GM04503 (cell line): ENCODE measurements around the gene MYL5.

Experiments used
- DNase-seq: peaks from one replicate; pipeline ENCODE4 v3.0.0-alpha.2; 2012; ENCODE audit warnings: low read depth

MYL5 gene

DNA sequence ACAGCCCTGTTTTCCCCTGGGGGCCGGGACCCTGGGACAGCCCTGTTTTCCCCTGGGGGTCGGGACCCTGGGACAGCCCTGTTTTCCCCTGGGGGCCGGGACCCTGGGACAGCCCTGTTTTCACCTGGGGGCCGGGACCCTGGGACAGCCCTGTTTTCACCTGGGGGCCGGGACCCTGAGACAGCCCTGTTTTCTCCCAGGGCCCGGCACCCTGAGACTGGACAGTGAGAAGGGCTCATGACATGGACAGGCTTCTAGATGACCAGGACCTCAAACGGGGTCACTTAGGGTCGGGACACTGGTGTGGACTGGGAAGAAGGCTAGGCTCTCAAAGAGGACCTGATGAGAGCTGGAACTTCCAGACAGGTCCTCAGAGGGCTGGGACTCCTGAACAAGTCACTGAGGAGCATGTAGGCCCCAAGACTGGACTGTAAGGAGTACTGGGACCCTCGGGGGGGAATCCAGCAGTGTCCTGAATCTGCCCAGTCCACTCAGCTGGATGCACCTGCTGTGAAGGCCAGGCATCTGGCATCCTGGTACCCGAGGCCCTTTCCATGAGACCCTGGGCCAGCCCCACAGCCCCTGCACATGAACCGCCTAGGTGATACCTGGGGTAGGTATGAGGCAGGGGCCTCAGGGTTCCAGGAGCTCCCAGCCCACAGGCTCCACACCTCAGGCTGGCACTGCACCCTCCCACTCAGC is 33.7 kb downstream of the MYL5 start:
- DNase-seq: no peak

GRCh38 chr4:708631-708933 is 34.2 kb downstream of the MYL5 start:
- no peak for DNase-seq

- DNase-seq: no peak
These were observed 35.0 kb downstream of the MYL5 start for GRCh38 chr4:709348-709747.

DNA sequence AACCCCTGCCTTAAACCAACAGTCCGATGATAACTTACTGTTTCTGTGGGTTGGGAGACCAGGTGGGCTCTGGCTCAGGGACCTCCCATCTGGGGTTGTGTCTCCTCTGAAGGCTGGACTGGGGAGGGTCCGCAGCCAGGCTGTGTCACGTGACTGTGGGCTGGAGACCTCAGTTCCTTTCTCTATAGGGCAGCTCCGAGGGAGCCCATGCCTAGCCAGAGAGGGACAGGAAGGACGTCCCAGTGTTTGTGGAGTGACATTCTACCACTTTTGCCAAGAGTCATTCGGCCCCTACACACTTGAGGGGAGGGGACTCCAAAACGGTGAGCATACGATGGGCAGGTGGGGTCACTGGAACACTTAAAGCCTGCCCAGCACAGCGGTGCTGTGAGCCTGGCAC is 35.8 kb downstream of the MYL5 start:
- no peak for DNase-seq

DNA sequence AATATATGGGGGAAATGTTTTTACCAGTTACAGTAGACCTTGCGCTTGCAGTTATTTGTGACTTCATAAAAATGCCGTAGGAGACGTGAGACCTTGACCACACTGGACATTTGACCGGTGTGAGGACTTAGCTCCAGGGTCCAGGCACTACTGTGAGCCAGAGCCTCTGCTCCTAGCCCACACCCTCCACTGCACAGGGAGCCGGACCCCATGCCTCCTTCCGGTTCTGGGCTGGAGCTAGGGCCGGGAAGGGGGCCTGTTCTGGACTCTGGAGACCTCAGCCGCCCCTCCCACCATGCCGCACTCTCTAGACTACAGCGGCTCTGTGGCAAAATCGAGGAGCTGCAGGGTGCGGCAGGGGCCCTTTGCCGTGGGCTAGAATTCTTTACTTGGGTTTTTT is 36.6 kb downstream of the MYL5 start:
- DNase-seq: no peak

DNA sequence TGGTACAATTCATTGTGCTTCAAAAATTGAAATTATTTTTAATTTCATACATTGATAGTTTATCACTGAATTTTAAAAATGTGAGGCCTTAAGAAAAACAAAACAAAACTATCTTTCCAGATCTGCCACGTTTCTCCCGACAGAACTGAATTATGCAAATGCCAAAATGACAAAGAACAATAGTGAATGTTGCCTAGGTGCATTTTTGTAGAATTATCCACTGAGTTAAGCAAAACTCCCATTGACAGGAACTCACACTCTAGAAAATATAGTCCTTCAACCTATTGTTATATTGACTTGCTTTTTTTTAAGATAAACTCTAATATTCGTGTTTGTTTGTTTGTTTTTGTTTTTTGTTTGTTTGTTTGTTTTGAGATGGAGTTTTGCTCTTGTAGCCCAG is 37.8 kb downstream of the MYL5 start:
- no peak for DNase-seq

DNA sequence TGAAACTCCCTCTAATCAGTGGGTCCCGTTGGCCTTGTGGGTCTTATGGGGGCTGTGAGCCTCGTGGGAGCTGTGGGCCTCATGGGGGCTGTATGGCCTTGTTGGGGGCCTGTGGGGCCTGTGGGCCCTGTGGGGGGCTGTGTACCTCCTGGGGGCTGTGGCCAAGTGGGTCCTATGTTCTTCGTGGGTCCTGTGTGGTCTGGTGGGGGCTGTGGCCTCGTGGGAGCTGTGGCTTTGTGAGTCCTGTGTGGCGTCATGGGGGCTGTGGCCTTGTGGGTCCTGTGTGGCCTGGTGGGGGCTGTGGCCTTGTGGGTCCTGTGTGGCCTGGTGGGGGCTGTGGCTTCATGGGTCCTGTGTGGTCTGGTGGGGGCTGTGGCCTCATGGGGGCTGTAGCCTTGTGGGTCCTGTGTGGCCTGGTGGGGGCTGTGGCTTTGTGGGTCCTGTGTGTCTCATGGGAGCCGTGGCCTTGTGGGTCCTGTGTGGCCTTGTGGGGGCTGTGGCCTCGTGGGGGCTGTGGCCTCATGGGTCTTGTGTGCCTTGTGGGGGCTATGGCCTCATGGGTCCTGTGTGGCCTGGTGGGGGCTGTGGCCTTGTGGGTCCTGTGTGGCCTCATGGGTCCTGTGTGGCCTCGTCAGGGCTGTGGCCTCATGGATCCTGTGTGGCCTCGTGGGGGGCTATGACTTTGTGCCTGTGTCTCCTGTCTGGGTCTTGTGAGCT is 38.7 kb downstream of the MYL5 start:
- no peak for DNase-seq

DNA sequence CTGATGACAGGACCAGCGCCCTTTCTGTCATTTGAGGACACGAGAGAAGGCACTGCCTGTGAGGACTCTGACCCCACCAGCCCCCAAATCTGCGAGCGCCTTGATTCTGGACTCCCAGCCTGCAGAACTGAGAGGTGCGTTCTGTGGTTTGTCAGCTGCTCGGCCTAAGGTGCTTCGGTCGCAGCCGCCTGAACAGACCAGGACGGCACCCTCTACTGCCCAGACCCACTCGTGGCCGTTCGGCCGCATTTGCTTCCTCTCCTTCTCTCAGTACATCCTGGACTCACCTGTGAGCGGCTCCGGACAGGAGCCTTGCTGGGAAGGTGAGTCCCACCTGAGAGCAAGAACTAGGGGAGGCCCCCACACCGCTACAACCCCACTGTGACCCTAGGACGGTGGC is 39.7 kb downstream of the MYL5 start:
- DNase-seq: no peak

- no peak for DNase-seq
These were observed 43.4 kb downstream of the MYL5 start for GRCh38 chr4:717601-718320.

DNA sequence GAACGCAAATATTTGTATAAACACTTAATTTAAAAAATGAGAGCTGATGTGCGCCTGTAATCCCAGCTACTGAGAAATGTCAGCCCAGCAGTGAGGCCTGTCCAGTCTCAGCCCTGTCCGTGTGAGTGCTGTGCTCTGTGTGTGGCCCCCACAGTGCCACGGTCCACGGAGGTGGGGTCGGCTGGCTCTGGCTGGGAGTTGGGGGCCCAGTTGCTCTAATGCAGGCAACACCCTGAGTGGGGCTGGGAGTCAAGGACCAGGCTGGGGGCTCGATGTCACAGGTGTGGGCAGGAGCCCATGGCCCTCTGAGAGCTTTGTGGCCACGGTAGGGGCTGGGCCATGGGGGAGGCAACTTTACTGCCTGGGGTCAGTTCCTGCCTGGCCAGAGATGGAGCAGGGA is 44.1 kb downstream of the MYL5 start:
- DNase-seq: no peak

DNA sequence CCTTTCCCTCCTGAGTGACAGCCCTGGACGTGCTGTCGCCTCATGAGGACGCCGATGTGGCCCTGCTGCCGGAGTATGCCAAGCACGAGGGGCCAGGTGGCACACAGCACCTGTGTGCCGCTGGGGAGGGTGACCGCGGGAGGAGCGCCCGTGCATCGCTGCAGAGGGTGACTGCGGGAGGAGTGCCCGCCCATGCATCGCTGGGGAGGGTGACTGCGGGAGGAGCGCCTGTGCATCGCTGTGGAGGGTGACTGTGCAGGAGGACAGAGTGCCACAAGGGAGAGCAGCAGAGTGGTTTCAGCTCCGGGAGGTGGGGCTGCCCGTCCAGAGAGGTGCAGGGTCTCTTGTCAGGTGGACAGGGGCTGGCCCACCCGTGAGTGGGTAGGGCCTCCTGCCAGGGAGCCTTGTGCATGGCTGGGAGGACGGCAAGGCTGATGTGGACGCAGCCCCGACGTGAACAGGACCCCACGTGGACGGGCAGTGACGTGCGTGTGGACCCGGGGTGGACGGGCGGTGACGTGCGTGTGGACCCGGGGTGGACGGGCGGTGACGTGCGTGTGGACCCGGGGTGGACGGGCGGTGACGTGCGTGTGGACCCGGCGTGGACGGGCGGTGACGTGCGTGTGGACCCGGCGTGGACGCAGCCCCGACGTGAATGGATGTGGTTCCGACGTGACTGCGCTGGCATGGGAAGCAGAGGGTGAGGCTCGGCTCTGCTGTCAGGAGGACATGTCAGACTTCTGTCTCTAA is 45.9 kb downstream of the MYL5 start:
- DNase-seq: no peak

DNA sequence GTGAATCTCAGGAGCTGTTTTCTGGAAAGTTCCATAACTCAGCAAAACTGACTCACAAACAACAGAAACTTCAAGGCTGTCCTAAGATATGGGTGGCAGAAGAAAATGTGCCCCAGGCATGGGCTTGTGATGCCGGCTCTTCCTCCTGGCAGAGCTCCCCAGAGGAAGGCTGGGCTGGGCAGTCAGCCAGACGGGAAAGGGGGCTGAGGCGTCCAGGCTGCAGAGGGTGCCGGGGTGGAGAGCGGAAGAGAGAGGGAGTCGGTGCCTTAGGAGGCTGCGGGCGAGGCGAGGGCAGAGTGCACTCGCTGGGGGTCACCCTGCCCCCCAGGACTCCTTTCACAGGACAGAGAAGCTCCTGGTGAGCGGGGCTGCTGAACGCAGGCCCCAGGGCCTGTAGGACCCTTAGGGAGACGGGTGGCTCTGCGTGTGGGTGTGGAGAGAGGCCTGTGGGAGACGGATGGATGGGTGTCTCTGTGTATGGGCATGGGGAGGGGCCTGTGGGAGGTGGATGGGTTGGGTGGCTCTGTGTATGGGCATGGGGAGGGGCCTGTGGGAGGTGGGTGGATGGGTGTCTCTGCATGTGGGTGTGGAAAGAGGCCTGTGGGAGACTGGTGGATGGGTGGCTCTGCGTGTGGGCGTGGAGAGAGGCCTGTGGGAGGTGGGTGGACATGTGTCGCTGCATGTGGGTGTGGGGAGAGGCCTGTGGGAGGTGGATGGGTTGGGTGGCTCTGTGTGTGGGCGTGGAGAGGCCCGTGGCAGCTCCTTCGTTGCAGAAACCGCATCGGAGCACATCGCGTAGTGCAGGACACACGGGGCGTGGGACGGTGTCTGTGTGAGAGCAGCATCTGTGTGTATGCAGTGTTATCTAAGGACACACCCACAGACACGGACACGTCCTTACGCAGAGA is 47.2 kb downstream of the MYL5 start:
- no peak for DNase-seq

DNA sequence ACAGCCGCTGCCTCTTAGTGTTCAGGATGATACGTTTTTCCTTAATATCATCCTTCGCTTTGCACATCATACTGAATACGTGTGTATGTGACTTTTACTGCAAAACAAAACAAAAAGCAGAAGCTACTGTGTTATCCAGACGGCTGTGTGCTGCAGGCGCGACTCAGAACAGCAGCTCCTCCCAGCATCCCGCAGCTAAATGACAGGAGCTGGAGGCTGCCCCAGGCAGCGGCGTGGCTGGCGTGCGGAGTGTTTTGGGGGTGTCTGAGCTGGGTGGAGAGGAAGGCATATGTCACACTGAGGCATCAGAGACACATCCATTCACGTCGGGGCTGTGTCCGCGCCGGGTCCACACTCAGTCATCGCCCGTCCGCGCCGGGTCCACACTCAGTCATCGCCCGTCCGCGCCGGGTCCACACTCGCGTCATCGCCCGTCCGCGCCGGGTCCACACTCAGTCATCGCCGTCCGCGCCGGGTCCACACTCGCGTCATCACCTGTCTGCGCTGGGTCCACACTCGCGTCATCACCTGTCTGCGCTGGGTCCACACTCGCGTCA is 47.9 kb downstream of the MYL5 start:
- DNase-seq: no peak

- DNase-seq: no peak
These were observed 48.6 kb downstream of the MYL5 start for GRCh38 chr4:722851-723360.

GRCh38 chr4:723751-724530 is 49.6 kb downstream of the MYL5 start:
- no peak for DNase-seq

GRCh38 chr4:725391-726234 is 51.3 kb downstream of the MYL5 start:
- no peak for DNase-seq

DNA sequence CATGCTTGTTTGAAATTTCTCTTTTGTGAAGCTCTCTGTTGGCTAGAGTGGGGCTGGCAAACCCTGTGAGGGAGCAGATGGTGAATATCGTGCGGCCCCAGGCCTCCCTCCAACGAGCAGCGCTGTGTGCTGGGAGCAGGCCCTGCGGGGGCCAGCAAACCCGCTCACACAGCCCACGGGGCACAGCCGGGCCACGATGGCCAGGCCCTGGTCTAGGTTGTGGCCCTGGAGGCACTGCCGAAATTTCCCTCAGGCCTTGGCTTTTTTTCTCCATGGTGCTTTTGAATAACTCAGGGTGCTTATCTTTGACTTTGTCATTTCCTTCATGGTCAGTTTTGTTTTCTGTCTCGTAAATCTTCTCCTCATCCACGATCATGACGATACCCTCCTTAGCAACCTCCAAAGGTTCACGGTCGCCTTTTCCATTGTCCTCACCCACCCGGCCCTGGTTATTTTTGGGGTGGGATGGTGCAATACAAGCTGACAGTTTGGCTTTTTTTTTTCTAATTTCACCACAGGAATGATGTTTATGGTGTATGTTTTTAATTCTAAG is 52.0 kb downstream of the MYL5 start:
- peak; percentile 77 for DNase-seq

- no peak for DNase-seq
These were observed 52.5 kb downstream of the MYL5 start for GRCh38 chr4:726838-727237.

DNA sequence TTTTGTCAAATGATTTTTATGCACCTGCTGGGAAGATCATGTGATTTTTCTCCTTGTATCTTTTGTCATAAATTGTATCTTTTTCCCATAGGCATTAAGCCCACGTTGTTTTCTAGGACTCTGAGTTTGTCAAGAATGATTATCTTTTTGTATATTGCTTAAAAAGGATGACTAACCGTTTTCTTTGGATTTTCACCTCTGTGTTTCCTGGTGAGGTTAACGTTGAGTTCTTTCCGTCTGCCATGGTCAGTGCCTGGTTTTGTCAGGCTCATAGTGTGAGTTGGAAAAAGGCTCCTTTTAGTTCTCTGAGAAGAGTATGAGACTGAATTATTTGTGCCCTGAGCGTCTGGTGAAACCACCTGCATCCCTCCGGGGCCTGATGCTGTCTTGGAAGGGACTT is 53.2 kb downstream of the MYL5 start:
- no peak for DNase-seq
